GM10248 (cell line): ENCODE results near the gene ZNF205.
"Not testable (repeated sequence)": the region's sequence is repeated elsewhere in the genome, so short reads cannot be mapped to it uniquely, and the experiment has no call there.

Source experiments
- CTCF ChIA-PET: fragments of 300-600 bp; sonication (Branson Sonifier 250); formaldehyde crosslinking; extraction: SDS; loops from one replicate; lab custom pipeline; 2021; ENCODE audit warnings: antibody characterized with exemption; lab: Yijun Ruan, JAX
- POLR2A ChIA-PET: fragments of 350-650 bp; sonication (Branson Sonifier 250); formaldehyde crosslinking; extraction: SDS; loops from one replicate; lab custom pipeline; 2020; ENCODE audit warnings: antibody characterized with exemption; lab: Yijun Ruan, JAX
- DNase-seq: peaks from one replicate; pipeline ENCODE4 v3.0.0; 2012; ENCODE audit errors: extremely low spot score
- CTCF ChIP-seq: IDR thresholded peaks from 2 replicates; pipeline ENCODE4 v1.5.1; 2012; ENCODE audit warnings: mild to moderate bottlenecking, low read depth; ENCODE audit errors: extremely low read depth, missing control alignments, control extremely low read depth

Gene ZNF205

DNA sequence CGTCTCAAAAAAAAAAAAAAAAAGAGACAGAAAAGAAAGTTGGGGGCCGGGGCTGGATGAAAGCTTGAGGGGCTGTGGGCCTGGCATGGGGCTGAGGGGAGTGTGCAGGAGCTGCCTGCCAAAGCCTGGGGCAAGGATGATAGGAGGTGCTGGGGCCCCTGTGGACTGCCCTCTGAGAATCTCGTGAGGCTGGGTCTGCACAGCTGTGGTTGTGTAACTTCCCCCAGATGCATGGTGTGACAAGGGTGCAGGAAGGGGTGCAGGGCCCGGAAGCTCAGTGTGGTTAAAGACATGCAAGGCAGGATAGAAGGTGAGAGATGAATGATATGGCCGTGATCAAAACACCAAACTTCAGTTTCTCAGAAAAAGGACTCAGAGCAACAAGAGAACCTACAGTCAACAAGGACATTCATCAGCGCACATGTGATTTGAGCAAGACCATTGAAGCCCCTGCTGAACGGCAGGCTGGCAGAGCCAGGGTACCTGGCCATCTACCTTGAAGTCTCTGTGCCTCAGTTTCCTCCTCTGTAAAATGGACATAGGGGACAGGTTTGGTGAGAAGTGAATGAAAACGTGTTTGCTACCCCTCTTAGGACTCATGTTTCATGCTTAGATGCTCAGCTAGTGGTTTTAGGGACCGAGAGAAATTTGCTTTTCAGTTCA lies 37.4 kb upstream of the ZNF205 start:
- peak; percentile 65 for DNase-seq
- TF ChIP-seq CTCF, result no peak
- POLR2A ChIA-PET, result interaction anchor here (0.5 to 1.1 kb wide), 3 partner anchors 8 to 70 kb away, joined by 3 read pairs; no protein-coding TSS in a partner anchor
- CTCF ChIA-PET, result interaction anchor here (1.0 to 5.3 kb wide), 8 partner anchors 9 to 54 kb away, joined by 3 to 38 read pairs (median 13); partner anchors contain the start of gene ZSCAN10

- ChIA-PET POLR2A (interaction anchor here (1.1 kb wide), 1 partner anchor 24 kb away, joined by 3 read pairs; no protein-coding TSS in a partner anchor), CTCF (interaction anchor here (0.8 to 5.3 kb wide), 8 partner anchors 8 to 54 kb away, joined by 3 to 38 read pairs (median 13); partner anchors contain the start of gene ZSCAN10)
- TF ChIP-seq CTCF, result no peak
- DNase-seq, result no peak
These were observed 36.9 kb upstream of the ZNF205 start for GRCh38 chr16:3075523-3075915.

GRCh38 chr16:3075946-3076345 lies 36.4 kb upstream of the ZNF205 start:
- POLR2A ChIA-PET, result interaction anchor here (0.7 kb wide), 1 partner anchor 23 kb away, joined by 4 read pairs; the partner anchor contains the start of gene ZSCAN10
- CTCF ChIA-PET, result interaction anchor here (0.7 to 5.3 kb wide), 10 partner anchors 8 to 53 kb away, joined by 3 to 38 read pairs (median 4); partner anchors contain the start of genes IL32 and ZSCAN10
- not testable (repeated sequence) for DNase-seq

GRCh38 chr16:3076577-3076976 lies 35.8 kb upstream of the ZNF205 start:
- CTCF ChIA-PET, result interaction anchor here (0.7 to 5.3 kb wide), 10 partner anchors 9 to 53 kb away, joined by 3 to 38 read pairs (median 4); partner anchors contain the start of genes IL32 and ZSCAN10
- DNase-seq, result no peak
- POLR2A ChIA-PET, result interaction anchor here (0.7 kb wide), 1 partner anchor 22 kb away, joined by 4 read pairs; the partner anchor contains the start of gene ZSCAN10
- no peak for TF ChIP-seq CTCF

GRCh38 chr16:3080024-3080423 lies 32.4 kb upstream of the ZNF205 start:
- TF ChIP-seq CTCF, result no peak
- POLR2A ChIA-PET, result interaction anchor here (0.8 kb wide), 1 partner anchor 17 kb away, joined by 4 read pairs; no protein-coding TSS in a partner anchor
- DNase-seq, result no peak
- CTCF ChIA-PET, result interaction anchor here (1.0 to 1.4 kb wide), 6 partner anchors 16 to 52 kb away, joined by 3 to 11 read pairs (median 3); no protein-coding TSS in a partner anchor

DNA sequence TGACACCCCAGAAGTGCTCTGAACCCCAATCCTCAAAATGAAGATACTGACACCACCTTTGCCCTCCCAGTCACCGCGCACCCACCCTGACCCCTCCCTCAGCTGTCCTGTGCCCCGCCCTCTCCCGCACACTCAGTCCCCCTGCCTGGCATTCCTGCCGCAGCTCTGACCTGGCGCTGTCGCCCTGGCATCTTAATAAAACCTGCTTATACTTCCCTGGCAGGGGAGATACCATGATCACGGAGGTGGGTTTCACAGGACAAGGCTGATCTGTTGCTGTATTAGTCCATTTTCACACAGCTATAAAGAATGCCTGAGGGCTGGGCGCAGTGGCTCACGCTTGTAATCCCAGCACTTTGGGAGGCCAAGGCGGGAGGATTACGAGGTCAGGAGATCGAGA lies 30.4 kb upstream of the ZNF205 start:
- CTCF ChIA-PET, result interaction anchor here (1.3 to 1.8 kb wide), 2 partner anchors 9 to 47 kb away, joined by 4 to 6 read pairs; no protein-coding TSS in a partner anchor
- DNase-seq, POLR2A ChIA-PET: not testable (repeated sequence)

DNA sequence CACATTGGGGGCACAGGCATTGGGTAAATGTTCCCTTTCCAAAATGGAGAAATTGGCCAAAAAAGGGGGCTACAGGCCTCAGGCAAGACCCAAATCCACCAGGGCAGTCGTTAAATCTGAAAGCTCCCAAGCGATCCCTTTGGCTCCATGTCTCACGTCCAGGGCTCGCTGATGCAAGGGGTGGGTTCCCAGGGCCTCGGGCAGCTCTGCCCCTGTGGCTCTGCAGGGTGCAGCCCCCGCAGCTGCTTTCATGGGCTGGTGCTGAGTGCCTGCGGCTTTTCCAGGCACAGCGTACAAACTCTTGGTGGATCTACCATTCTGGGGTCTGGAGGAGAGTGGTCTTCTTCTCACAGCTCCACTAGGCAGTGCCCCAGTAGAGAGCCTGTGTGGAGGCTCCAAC lies 29.0 kb upstream of the ZNF205 start:
- DNase-seq, POLR2A ChIA-PET: not testable (repeated sequence)
- CTCF ChIA-PET, result interaction anchor here (1.0 to 2.7 kb wide), 5 partner anchors 8 to 45 kb away, joined by 3 to 9 read pairs (median 4); no protein-coding TSS in a partner anchor

DNA sequence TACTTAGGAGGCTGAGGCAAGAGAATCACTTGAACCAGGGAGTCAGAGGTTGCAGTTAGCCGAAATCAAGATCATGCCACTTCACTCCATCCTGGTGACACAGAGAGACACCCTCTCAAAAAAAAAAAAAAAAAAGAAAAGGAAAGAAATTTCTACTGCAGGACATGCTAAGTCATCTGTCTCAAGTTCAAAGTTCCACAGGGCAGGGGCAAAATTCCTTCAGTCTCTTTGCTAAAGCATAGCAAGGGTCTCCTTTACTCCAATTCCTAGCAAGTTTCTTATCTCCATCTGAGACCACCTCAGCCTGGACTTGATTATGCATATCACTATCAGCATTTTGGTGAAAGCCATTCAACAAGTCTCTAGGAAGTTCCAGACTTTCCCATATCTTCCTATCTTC lies 27.9 kb upstream of the ZNF205 start:
- no peak for DNase-seq
- CTCF ChIA-PET, result interaction anchor here (1.0 to 2.7 kb wide), 4 partner anchors 9 to 46 kb away, joined by 3 to 9 read pairs (median 4); no protein-coding TSS in a partner anchor
- POLR2A ChIA-PET, result no interaction called here
- TF ChIP-seq CTCF, result no peak
